MCF 10A (cell line): ENCODE data around the gene GDF15. TPM values are rescaled to one million over a fixed set of nuclear protein-coding genes. Genes with fewer than 3 reads are reported as not detected.

Source experiments
- BruUV-seq: library from RNA; stranded (reverse); fragments of 400-500 nt; replicated peaks from 2 replicates; lab custom pipeline; 2021; lab: Mats Ljungman, UMichigan
- CTCF ChIA-PET: fragments of 300-600 bp; sonication (Branson Sonifier 250); formaldehyde crosslinking; extraction: SDS; loops from one replicate; lab custom pipeline; 2021; ENCODE audit warnings: antibody characterized with exemption, inconsistent platforms; lab: Yijun Ruan, JAX
- POLR2A ChIA-PET: fragments of 300-600, 350-650 bp; sonication (Branson Sonifier 250); formaldehyde crosslinking; extraction: SDS; loops from one replicate; lab custom pipeline; 2020; ENCODE audit warnings: antibody characterized with exemption, inconsistent platforms; lab: Yijun Ruan, JAX
- DNase-seq: peaks from one replicate; pipeline ENCODE4 v3.0.0-alpha.2; 2018; ENCODE audit not compliant: unreplicated experiment
- H3K27ac Mint-ChIP-seq: one replicate; pipeline ENCODE4 v1.8.0; 2022; ENCODE audit warnings: mild to moderate bottlenecking, low read depth, mixed read lengths; ENCODE audit not compliant: unreplicated experiment
- H3K27me3 Mint-ChIP-seq: one replicate; pipeline ENCODE4 v1.8.0; 2022; ENCODE audit warnings: mixed read lengths; ENCODE audit not compliant: insufficient read depth, unreplicated experiment
- H3K36me3 Mint-ChIP-seq: one replicate; pipeline ENCODE4 v1.8.0; 2022; ENCODE audit warnings: mild to moderate bottlenecking, moderate library complexity, mixed read lengths; ENCODE audit not compliant: insufficient read depth, unreplicated experiment
- H3K4me1 Mint-ChIP-seq: one replicate; pipeline ENCODE4 v1.8.0; 2022; ENCODE audit warnings: mixed read lengths; ENCODE audit not compliant: insufficient read depth, unreplicated experiment
- H3K4me3 Mint-ChIP-seq: one replicate; pipeline ENCODE4 v1.8.0; 2022; ENCODE audit warnings: mild to moderate bottlenecking, moderate library complexity, mixed read lengths; ENCODE audit not compliant: unreplicated experiment
- H3K9me3 Mint-ChIP-seq: one replicate; pipeline ENCODE4 v1.8.0; 2022; ENCODE audit warnings: mixed read lengths; ENCODE audit not compliant: unreplicated experiment
- intact Hi-C: fragments of 100-400 bp; cut with micrococcal nuclease; formaldehyde crosslinking; loops from 2 replicates; pipeline ENCODE4 v1.14.1; 2022
- total RNA-seq: library from RNA; stranded (reverse); gene quantifications from 2 replicates; pipeline ENCODE4 v1.2.3, GENCODE V29; 2022
- TF ChIP-seq, protein P1 (sequence below): fragments of 200-600 bp; IDR thresholded peaks from one replicate; pipeline ENCODE4 v1.8.0; 2022; ENCODE audit warnings: antibody characterized with exemption, mild to moderate bottlenecking; ENCODE audit not compliant: unreplicated experiment

The GDF15 gene
- total RNA-seq, 1 experiment from 2014 or later = 193 TPM

DNA sequence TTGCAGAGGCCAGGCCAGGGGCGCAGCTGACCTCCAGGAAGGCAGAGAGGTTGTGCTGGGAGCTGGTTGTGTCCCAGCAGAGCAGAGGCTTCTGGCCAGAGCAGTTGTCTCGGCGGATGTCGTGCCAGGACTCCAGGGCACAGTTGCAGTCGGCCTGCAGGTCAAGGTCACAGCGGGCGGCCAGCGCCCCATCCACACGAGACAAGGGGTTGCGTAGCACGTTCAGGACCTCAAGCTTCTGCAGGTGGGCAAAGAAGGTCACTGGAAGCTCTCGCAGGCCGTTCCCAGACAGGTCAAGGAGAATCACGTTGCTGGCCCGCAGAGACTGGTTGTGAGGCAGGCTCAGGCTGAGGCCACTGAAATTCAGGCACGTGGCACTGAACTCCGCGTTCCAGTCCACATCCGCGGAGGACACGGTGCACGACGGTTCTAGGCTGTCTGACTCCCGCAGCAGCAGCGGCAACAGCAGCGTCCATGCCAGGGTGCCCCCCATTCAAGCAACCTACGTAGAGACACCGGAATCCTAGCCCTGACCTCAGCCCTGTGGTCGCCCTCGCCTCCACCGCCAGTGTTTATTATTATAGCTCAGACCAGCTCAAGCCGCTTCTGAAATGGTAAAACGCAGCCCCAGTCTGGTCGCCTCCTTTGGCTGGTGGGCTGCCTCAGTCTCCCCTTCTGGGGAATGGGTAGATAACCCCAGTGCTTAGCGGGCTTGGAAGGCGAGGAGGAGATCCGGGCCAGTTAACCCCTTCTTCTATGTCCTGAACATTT is 10.7 kb downstream of the GDF15 start:
- Mint-ChIP-seq H3K4me3 (no peak overlapping the region), H3K36me3 (no peaks in the 10 kb centered on the region), H3K4me1 (peaks cover 6% of the 10 kb centered on the region), H3K27me3 (no peaks in the 10 kb centered on the region), H3K27ac (no peak overlapping the region), H3K9me3 (no peaks in the 10 kb centered on the region)
- ChIA-PET CTCF (interaction anchor here (0.7 to 1.0 kb wide), 3 partner anchors 11 to 43 kb away, joined by 3 read pairs; partner anchors contain the start of gene GDF15), POLR2A (interaction anchor here (0.5 kb wide), 1 partner anchor 74 kb away, joined by 3 read pairs; the partner anchor contains the start of gene LSM4)
- TF ChIP-seq, protein P1, sequence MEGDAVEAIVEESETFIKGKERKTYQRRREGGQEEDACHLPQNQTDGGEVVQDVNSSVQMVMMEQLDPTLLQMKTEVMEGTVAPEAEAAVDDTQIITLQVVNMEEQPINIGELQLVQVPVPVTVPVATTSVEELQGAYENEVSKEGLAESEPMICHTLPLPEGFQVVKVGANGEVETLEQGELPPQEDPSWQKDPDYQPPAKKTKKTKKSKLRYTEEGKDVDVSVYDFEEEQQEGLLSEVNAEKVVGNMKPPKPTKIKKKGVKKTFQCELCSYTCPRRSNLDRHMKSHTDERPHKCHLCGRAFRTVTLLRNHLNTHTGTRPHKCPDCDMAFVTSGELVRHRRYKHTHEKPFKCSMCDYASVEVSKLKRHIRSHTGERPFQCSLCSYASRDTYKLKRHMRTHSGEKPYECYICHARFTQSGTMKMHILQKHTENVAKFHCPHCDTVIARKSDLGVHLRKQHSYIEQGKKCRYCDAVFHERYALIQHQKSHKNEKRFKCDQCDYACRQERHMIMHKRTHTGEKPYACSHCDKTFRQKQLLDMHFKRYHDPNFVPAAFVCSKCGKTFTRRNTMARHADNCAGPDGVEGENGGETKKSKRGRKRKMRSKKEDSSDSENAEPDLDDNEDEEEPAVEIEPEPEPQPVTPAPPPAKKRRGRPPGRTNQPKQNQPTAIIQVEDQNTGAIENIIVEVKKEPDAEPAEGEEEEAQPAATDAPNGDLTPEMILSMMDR = no peak
- no peak for DNase-seq
- BruUV-seq = no TSS peak
- intact Hi-C loops = no loop called here

DNA sequence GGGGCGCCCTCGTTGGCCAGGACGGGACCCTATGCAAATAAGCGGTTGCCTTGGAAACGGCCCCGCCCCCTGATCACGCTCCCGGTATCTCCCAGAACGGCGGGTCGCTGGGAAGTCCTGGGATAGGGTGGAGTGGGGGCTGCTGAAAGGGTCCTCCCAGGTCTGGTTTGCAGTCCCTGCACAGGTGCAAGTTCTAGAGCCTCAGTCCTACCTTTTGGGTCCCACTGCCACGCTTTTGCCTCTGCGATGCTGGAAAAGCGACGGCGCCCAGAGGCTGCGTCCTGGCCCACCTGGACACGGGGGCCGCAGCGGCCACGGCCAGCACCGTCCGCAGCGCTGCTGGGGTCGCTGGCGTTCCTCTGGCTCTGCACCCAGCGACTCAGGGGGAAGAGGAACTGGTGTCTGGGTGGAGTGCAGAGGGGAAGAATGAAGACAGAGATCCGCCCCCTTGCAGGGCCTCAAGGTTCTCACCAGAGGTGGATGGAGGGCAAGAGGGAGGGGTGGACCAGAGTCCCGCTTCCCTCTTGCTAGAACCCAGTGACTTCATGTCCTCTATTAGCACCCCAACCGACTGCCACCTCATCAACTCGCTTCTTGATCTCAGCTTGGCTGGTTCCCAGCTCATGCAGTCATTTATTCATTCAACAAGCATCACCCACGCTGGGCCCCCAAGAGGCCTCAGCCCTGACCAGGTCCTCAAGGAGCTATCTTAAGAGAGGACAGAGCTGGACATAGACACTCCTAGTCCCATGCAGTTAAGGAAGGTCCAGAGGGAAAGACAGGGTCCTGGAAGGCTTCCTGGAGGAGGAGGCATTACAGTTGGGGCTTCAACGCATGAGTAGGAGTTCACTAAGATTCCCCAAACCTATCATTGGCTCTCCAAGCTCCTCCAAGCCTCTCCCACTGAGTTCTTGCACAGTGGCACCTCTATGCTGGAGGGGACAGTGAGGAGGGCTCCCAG is 11.6 kb downstream of the GDF15 start, which contains the start of gene LRRC25:
TSS of gene LRRC25 (minus strand) at position 381 of the 961 bp plus-strand sequence. CDS start 659 bp downstream, outside the sequence.
- intact Hi-C loops = no loop called here
- Mint-ChIP-seq H3K27me3 (no peaks in the 10 kb centered on the region), H3K36me3 (no peaks in the 10 kb centered on the region), H3K9me3 (no peaks in the 10 kb centered on the region), H3K4me1 (peaks cover 10% of the 10 kb centered on the region), H3K27ac (no peak within 1 kb of the TSS), H3K4me3 (no peak within 1 kb of the TSS)
- BruUV-seq = no TSS peak
- ChIA-PET CTCF (interaction anchor here (0.7 to 1.6 kb wide), 5 partner anchors 9 to 69 kb away, joined by 3 to 10 read pairs (median 4); no protein-coding TSS in a partner anchor), POLR2A (interaction anchor here (0.7 kb wide), 1 partner anchor 8 kb away, joined by 3 read pairs; no protein-coding TSS in a partner anchor)
- TF ChIP-seq, protein P1 = no peak
- DNase-seq = no peak

DNA sequence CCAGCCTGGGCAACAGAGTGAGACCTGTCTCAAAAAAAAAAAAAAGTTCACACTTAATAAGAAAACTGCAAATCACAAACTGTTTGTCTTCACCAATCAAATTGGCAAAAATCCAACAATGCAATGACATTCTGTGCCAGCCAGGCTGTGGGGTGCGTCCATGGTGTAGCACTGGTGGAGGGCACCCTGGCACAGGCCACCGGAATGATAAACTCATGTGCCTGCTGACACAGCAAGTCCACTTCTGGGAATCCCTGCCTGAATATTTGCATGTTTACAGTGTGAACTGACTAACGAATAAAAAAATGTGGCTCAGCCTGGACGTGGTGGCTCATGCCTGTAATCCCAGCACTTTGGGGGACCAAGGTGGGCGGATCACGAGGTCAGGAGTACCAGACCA is 13.1 kb downstream of the GDF15 start:
- intact Hi-C loops = no loop called here
- peaks cover 10% of the 10 kb centered on the region for H3K4me1 Mint-ChIP-seq
- CTCF ChIA-PET = interaction anchor here (0.6 to 1.7 kb wide), 9 partner anchors 10 to 449 kb away, joined by 3 to 19 read pairs (median 3); partner anchors contain the start of genes GDF15 and SSBP4

More for the DNA sequence above, 13.1 kb downstream of the GDF15 start:
- POLR2A ChIA-PET = interaction anchor here (1.1 to 1.7 kb wide), 4 partner anchors 11 to 117 kb away, joined by 3 to 8 read pairs (median 4); partner anchors contain the start of genes GDF15 and JUND
- BruUV-seq = no TSS peak
- Mint-ChIP-seq H3K36me3 (no peaks in the 10 kb centered on the region), H3K9me3 (no peaks in the 10 kb centered on the region), H3K27me3 (no peaks in the 10 kb centered on the region), H3K4me3 (no peak overlapping the region), H3K27ac (no peak overlapping the region)
- peak; percentile 62 for DNase-seq
- TF ChIP-seq, protein P1 = no peak
